Measurements from ENCODE around the gene RBBP7. TPM values are rescaled to one million over a fixed set of nuclear protein-coding genes. Genes with fewer than 3 reads are reported as not detected.

The RBBP7 gene
- total RNA-seq, 2 donors from 2014 or later: 71.2 to 92.4 TPM

DNA sequence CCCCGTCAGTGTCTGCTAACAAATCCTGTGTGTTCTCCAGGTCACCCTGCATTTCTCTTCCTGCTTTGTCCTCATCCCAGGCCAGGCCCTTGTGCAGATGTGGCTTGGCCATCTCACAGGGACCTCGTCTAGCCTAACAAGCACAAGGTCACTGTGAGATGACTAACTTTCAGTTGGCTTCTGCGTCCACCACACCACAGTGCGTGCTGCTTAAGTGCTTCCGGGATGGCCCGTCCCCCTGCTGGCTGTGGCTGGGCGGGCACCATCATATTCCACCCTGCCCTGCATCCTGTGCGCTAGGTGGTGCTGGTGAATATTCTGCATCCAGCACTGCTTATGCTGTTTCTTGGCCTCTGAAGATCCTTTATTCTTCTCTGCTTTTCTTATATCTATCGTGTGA, 33.8 kb downstream of the RBBP7 start:
- H3K4me3 ChIP-seq: no peak overlapping the region
- no peaks in the 10 kb centered on the region for H3K27me3 ChIP-seq (replicated peaks; ENCODE audit: insufficient read depth)
- ATAC-seq (ENCODE audit: insufficient number of reproducible peaks, low FRiP score, low read depth): no peak
- TF ChIP-seq CTCF (IDR thresholded peaks at IDR 0.05): peak; percentile 22
- H3K36me3 ChIP-seq: no peaks in the 10 kb centered on the region
- DNase-seq (ENCODE audit: low spot score): no peak
- H3K27ac ChIP-seq: no peak overlapping the region
- H3K9me3 ChIP-seq: no peaks in the 10 kb centered on the region
- peaks cover 0 to 23% of the 10 kb centered on the region in 2 donors for H3K4me1 ChIP-seq (ENCODE audit: control insufficient read depth in 1 of 2, low read depth in 2 of 2)

DNA sequence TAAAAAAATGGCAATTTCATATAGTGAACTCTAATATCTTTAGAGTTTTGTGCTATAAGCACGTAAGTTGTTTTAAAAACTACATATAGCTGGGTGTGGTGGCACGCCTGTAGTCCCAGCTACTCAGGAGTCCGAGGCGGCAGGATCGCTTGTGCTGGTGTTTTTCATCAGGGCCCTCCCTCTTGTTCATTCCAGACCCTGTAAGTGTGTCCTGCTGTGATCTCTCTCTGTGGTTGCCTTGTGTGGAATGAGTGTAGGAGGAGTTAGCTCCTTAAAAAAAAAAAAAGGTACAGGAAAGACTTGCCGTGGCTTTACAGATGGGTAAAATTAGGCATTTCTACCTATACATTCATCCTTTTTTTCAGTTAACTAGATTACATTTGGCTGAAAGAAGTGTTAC, 35.4 kb downstream of the RBBP7 start:
- H3K27ac ChIP-seq: no peak overlapping the region
- H3K4me3 ChIP-seq: no peak overlapping the region
- no peaks in the 10 kb centered on the region for H3K27me3 ChIP-seq (replicated peaks; ENCODE audit: insufficient read depth)
- TF ChIP-seq CTCF (IDR thresholded peaks at IDR 0.05): no peak
- peaks cover 3% of the 10 kb centered on the region for H3K36me3 ChIP-seq
- ATAC-seq (ENCODE audit: insufficient number of reproducible peaks, low FRiP score, low read depth): no peak
- no peaks in the 10 kb centered on the region for H3K9me3 ChIP-seq
- DNase-seq (ENCODE audit: low spot score): no peak
- H3K4me1 ChIP-seq (ENCODE audit: control insufficient read depth in 1 of 2, low read depth in 2 of 2): peaks cover 0 to 15% of the 10 kb centered on the region in 2 donors

DNA sequence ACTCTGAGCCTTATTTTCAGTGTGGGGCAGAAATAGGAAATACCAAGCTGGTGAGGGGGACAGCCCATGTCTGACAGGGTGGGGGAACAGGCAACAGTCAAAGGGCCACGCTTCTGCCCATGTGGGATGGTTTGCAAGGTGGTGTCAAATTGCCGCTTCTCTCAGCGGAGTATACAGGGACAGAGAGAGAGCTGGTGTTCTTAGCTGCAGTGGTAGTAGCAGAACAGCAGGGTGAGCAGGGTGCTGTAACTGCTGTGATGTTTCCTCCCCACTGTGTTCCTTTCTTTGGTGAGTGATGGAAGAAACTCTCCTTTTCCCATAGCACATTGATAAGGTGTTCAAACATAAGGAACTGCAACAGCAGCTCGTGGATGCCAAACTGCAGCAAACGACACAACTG, 37.9 kb downstream of the RBBP7 start:
- Histone ChIP-seq H3K4me3 (no peak overlapping the region), H3K27me3 (replicated peaks; ENCODE audit: insufficient read depth) (no peaks in the 10 kb centered on the region), H3K36me3 (peaks cover 3% of the 10 kb centered on the region), H3K4me1 (ENCODE audit: control insufficient read depth in 1 of 2, low read depth in 2 of 2) (peaks cover 0 to 9% of the 10 kb centered on the region in 2 donors), H3K9me3 (no peaks in the 10 kb centered on the region), H3K27ac (no peak overlapping the region)
- no peak for TF ChIP-seq CTCF (IDR thresholded peaks at IDR 0.05)
- DNase-seq (ENCODE audit: low spot score) (no peak), ATAC-seq (ENCODE audit: insufficient number of reproducible peaks, low FRiP score, low read depth) (no peak)

DNA sequence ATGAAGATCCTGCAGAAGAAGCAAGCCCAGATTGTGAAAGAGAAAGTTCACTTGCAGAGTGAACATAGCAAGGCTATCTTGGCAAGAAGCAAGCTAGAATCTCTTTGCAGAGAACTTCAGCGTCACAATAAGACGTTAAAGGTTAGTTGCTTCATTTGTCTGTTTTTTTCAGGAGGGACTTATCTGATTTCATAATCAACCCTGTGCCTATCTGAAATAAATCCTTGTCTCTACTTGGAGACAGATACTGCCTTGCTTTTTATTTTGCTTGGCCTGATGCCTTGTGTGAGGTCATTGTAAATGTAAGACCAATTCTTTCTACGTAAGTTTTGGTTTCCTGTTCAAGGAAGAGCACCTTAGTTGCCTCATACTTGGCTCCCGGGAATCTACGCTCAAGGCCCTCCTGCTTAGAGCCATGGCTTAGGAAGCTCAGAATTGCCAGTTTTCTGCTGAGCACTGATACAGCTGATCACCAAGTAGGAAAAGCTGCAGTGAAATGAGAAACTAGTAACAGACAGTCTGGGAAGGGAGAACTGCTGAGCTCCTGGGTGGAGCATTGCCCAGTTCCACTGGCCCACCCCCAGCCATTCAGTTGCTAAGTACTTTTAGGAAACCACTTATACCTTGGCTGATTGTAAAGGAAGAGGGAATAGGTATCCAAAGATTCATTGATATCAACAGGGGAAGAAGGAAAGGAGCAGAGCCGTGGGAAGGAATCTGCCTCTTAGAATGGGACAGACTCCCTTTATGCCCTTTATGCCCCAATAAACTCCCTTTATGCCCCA, 41.8 kb downstream of the RBBP7 start:
- peak overlapping the region; percentile 68 to 70 for H3K27ac ChIP-seq
- H3K4me1 ChIP-seq (ENCODE audit: control insufficient read depth in 1 of 2, low read depth in 2 of 2): peaks cover 0 to 17% of the 10 kb centered on the region in 2 donors
- no peak overlapping the region for H3K4me3 ChIP-seq
- ATAC-seq (ENCODE audit: insufficient number of reproducible peaks, low FRiP score, low read depth) (no peak), DNase-seq (ENCODE audit: low spot score) (peak; percentile 8)
- no peaks in the 10 kb centered on the region for H3K9me3 ChIP-seq
- peaks cover 3% of the 10 kb centered on the region for H3K36me3 ChIP-seq
- H3K27me3 ChIP-seq (replicated peaks; ENCODE audit: insufficient read depth): no peaks in the 10 kb centered on the region
- no peak for TF ChIP-seq CTCF (IDR thresholded peaks at IDR 0.05)

DNA sequence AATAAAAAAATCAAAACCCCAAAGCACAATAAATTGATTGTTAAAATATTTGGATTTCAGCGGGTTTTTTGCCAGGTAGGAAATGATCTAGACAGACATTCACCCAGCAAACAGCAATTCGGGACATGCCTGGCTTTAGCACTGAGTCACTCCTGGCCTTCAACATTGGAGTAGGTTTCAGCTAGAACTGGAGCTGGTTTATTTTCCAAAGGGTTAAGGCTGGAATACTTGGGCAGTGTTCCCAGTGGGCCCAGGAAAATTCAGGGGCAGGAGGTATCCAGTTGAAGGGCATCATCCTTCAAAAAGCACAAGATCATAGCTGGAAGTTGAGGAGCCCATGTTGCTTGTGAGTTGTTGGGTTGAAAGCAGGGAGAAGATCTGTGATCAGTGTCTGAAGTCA, 42.9 kb downstream of the RBBP7 start:
- Histone ChIP-seq H3K9me3 (no peaks in the 10 kb centered on the region), H3K27ac (peak overlapping the region; percentile 28 to 70), H3K36me3 (peaks cover 7% of the 10 kb centered on the region), H3K4me1 (ENCODE audit: control insufficient read depth in 1 of 2, low read depth in 2 of 2) (peaks cover 0 to 17% of the 10 kb centered on the region in 2 donors), H3K27me3 (replicated peaks; ENCODE audit: insufficient read depth) (no peaks in the 10 kb centered on the region), H3K4me3 (no peak overlapping the region)
- DNase-seq (ENCODE audit: low spot score): no peak
- no peak for ATAC-seq (ENCODE audit: insufficient number of reproducible peaks, low FRiP score, low read depth)
- no peak for TF ChIP-seq CTCF (IDR thresholded peaks at IDR 0.05)
